NCI-H524 (cell line): ENCODE data around the gene KLF13.

ENCODE experiments used
- DNase-seq, 2 experiments: peaks; one replicate each; lab custom pipeline; 2025; lab: John Stamatoyannopoulos, UW

The KLF13 gene

GRCh38 chr15:31332020-31332680, 5.5 kb downstream of the KLF13 start:
- DNase-seq = no peak

DNA sequence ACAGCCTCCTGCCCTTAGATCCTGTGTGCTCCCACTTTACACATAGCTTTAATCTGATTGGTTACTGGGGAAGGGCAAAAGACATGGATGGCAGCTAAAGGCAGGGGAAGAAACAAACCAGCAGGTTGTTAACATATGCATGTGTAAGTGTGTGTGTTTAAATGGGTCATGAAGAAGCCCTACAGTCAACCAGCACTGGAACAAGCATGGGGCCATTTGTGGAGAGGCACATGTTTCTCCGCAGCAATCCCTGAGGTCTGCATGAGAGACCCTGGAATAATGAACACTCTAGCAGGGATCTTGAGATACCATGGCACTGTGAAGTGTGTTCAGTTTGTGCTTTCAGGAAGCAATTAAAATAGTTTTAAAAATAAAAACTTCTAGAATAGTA, 6.0 kb downstream of the KLF13 start:
- DNase-seq = no peak

GRCh38 chr15:31333119-31333518, 6.5 kb downstream of the KLF13 start:
- DNase-seq = no peak

DNA sequence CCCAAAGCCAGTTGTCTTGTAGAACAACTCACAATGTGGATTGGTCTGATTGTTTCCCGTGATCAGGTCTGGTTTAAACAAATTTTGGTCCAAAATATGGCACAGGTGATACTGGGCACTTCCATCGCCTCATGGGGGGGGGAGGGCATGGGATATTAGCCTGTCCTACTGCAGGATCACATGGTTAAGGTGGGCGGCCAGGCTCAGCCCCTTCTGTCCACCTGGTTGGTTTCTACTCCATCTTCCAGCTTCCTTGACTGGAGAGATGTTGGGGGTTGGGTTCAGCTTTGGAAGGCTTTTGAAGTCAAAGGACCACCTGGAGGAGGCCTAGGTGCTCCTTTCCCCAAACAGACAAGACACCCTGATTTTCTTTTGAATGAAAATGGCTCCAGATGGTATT, 7.2 kb downstream of the KLF13 start:
- DNase-seq = no peak

GRCh38 chr15:31335989-31336592, 9.5 kb downstream of the KLF13 start:
- no peak for DNase-seq

- DNase-seq = no peak
Measured at GRCh38 chr15:31336593-31337295, 10.1 kb downstream of the KLF13 start.

DNA sequence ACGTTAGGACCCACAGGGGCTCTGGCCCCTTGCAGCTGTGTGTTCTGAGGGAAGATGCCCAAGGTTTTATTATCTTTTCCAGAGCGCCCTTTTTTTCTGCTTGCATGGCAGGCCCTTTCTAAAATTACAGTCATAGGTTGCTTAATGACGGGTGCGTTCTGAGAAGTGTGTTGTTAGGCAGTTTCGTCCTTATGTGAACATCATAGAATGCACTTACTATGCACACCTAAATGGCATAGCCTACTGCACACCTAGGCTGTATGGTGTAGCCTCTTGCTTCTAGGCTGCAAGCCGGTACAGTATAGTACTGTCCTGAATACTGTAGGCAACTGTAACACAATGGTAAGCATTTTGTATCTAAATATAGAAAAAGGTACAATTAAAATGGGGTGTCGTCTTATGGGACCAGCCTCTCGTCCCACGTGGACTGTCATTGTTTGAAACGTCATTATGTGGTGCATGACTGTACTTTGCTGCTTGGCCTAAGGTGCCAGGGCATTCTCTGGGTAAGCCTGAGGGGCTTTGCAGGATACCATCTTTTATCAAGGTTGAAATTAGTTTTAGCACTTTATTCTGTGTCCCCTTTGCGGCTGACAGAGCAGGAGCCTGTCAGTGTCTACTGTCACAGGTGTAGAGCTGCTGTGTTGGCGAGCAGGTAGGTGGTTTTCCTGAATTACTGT, 10.9 kb downstream of the KLF13 start:
- DNase-seq = no peak

GRCh38 chr15:31338318-31338878, 11.8 kb downstream of the KLF13 start:
- DNase-seq = no peak

GRCh38 chr15:31338879-31339557, 12.4 kb downstream of the KLF13 start:
- DNase-seq = peak in 1 of 2 experiments; percentile 54

GRCh38 chr15:31339558-31339895, 12.9 kb downstream of the KLF13 start:
- no peak for DNase-seq

DNA sequence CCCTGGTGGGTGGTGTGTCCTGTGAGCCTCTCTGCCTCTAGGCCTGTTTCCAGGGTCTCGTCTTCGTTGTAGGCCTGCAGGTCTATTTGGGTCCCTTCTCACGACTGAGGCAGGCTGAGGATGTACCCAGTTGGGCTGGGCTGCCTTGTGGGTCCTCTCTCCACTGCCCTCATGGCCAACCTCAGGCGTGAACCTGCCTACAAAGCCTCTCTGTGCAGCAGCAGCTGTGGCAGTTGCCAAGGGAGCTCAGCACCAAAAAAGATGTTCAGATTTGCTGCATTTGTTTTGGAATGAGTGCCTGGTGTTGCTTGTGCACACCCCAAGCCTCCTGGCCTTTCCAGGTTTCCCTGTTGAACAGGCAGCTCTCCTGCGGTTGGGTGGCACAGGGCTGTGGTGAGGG, 13.4 kb downstream of the KLF13 start:
- no peak for DNase-seq

- no peak for DNase-seq
Measured at GRCh38 chr15:31340592-31340991, 14.0 kb downstream of the KLF13 start.

DNA sequence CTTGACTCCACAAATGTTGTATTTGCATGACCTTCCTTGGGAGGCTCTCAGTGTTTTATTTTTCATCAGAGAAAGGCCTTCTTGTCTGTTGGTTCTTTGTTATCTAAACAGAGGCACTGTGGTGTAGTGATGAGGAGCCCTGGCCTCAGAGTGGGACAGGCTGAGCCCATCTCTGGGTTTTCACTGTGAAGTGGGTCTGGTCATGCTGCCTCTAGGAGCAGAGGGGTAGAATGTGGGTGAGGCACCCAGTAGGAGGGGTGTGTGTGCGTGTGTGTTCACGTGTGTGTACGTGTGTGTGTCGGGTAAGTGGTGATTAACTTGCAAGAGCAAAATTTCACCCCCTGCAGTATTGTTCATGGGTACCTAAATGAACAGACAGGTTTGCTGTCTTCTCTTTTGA, 14.4 kb downstream of the KLF13 start:
- no peak for DNase-seq

- no peak for DNase-seq
Measured at GRCh38 chr15:31341496-31342195, 15.0 kb downstream of the KLF13 start.

- no peak for DNase-seq
Measured at GRCh38 chr15:31342381-31342780, 15.7 kb downstream of the KLF13 start.

DNA sequence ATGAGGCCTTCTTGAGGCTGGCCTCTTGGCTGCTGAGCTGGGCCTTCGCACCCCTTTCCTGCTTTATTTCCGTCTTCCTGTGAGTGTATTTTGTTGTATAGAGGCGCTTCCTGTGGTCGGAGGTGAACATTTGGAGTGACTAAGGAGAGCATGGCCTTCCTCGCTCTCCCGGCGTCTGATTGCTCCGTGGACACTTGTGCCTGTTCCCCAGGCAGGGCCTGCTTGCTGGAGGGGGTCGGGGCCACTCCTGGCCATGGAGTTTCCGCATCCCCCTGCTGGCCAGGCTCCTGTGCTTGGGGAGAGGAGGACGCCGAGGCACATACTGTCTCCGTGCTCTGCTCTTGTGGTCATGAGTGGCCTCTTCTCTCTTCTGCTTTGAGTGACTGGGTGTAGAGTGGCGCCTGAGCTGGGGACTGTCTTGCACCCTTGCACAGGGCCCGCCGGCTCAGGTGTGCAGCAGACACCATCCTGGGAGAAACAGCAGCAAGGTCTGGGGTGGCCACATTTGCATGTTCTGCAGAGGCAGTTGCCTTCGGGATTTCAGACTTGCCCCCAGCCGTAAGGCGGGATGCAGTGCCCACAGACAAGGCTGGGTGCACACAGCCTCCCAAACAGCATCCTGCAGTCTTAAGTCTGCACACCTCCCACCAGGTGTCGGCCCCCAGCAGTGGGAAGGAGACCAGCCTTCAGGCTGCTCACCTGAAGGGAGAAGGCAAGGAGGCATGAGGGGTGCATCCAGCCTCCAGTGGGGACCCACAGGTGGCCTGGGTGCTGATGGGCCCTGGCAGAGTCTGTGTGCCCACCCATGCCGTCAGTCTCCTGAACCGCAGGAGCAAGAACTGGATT, 16.4 kb downstream of the KLF13 start:
- DNase-seq = no peak

DNA sequence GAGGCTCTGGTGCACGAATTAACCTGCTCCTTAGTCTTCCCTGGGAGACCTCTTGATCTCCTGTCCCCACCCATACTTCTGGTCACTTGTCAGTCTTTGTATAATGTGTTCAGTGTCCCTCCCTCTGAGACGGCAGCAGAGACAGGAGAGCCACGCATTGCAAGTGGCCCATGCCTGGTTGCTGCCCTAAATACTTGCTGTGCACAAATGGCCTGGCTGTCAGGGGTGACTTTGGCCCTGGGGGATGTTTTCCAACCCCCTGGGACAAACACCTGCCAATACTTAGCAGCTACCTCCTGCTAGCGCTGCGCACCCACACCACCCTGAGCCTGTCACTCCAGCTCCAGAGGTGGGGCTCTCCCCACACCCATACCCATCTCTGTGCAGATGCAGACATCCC, 17.2 kb downstream of the KLF13 start:
- no peak for DNase-seq

DNA sequence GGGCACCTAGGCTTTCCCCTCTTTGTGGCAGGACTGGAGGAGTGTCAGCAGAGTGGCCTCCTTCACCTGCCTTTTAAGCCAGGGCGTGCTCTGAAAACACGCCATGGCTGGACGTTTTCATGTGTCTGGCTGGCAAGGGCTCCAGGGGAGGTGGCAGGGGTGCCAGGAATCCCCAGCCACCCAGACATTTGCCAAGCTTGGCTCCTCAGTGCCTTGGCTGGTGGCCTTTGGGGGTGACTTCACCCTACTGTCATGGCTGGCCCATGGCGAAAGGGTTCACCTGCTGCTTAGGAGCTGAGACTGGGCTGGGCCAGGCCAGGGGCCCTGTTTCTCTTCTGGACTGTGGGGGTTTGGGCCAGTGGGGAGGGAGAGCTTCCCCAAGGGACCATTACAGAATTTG, 17.6 kb downstream of the KLF13 start:
- no peak for DNase-seq

DNA sequence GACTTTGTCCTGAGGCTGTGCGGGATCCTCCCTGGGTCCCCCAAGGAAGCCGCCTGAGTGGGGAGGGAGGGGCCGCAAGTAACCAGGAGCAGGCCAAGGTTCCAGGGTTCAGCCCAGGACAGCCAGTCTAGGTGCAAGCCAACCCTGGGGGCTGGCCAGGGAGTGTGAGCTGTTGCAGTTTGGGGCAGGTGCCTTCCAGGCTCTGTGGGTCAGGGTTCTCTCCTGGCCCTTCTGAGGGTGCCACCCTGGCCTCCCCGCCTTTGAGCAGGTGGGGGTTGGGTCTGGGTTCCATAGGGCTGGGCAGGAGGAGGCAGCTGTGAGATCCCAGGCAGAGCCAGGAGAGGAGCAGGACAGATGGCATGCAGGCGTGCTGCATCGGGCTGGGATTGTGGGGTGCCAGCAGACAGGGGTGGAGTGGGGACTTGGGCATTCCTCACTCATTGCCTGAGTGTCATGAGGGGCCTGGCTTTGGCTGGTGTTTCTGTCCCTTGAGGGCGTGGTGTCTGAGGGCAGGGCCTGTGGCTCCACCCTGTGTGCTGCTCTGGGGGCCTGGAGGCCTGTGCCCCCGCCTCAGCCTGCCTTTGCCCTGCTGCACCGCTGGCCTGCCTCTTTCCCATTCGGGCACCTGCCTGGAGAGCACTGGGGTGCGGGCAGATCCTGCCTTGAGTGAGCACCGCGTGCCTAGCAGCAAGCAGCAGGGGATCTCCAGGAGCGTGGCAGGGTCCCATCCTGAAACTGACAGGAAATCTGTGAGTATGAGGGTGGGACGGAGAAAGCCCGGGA, 18.4 kb downstream of the KLF13 start:
- peak; percentile 52 to 84 for DNase-seq
